GM12891 (cell line): ENCODE measurements around the gene HIBADH.

Experiments
- POLR2A ChIP-seq: IDR thresholded peaks from 2 replicates; pipeline ENCODE4 v1.6.1; 2011; ENCODE audit warnings: low read depth, low read length, control low read depth
- POLR2AphosphoS5 ChIP-seq: IDR thresholded peaks from 2 replicates; pipeline ENCODE4 v1.6.1; 2011; ENCODE audit warnings: low read depth, low read length, control low read depth
- TAF1 ChIP-seq: IDR thresholded peaks from 2 replicates; pipeline ENCODE4 v1.6.1; 2011; ENCODE audit warnings: low read depth, low read length, control low read depth

DNA sequence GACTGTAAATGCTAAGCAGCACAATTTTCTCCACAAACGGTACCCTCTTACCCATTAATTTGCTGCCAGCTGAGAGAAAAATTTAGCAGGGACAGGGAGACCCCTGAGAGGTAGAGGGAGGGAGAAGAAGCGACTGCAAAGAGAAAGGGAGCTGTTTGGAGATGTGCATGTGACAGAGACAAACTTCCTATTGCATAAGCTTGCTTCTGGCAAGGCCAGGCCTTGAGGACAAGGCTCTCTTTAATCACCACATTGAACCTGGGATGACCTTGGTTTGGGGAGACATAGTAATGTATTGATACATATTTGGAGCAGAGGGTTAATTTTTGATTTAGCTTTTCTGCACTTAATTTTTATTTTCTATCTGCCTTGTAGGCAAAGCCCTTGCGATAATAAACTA is 31.1 kb upstream of the HIBADH start:
- no peak for TF ChIP-seq POLR2AphosphoS5
- no peak for TF ChIP-seq POLR2A
- no peak for TF ChIP-seq TAF1
